Transverse colon (tissue), 1 donor: Measurements from ENCODE around the gene EP400.

Experiments used
- EP300 ChIP-seq: sonication (generic); formaldehyde crosslinking; IDR thresholded peaks from one replicate; pipeline ENCODE4 v1.6.1; 2017; ENCODE audit warnings: antibody characterized with exemption, low read depth
- POLR2A ChIP-seq: fragments of 450-650 bp; IDR thresholded peaks from one replicate; pipeline ENCODE4 v1.6.1; 2016; ENCODE audit warnings: antibody characterized with exemption, mild to moderate bottlenecking, moderate library complexity

- no peak for TF ChIP-seq EP300
- no peak for TF ChIP-seq POLR2A
These were observed 106.6 kb downstream of the EP400 start for GRCh38 chr12:132056320-132056719.
